OCI-LY7 (cell line): ENCODE results near the gene SNRNP35. TPM values are rescaled to one million over a fixed set of nuclear protein-coding genes. Genes with fewer than 3 reads are reported as not detected.

Experiments
- BruUV-seq: library from RNA; stranded (reverse); fragments of 400-500 nt; replicated peaks from 2 replicates; lab custom pipeline; 2021; lab: Mats Ljungman, UMichigan
- CTCF ChIA-PET: fragments of 300-600 bp; sonication (Branson Sonifier 250); formaldehyde crosslinking; loops from one replicate; lab custom pipeline; 2022; ENCODE audit warnings: antibody characterized with exemption; ENCODE audit not compliant: unreplicated experiment; lab: Charles Lee
- POLR2A ChIA-PET: fragments of 300-600 bp; sonication (Branson Sonifier 250); formaldehyde crosslinking; loops from one replicate; lab custom pipeline; 2022; ENCODE audit warnings: antibody characterized with exemption; lab: Charles Lee
- DNase-seq: peaks from one replicate; pipeline ENCODE4 v3.0.0-alpha.2; 2015; ENCODE audit warnings: low spot score
- H2AFZ ChIP-seq: fragments of 200-600 bp; sonication (generic), shearing (Covaris generic); 2 replicates; pipeline ENCODE4 v1.6.1; 2014; ENCODE audit warnings: mild to moderate bottlenecking, antibody characterized with exemption, low read length, moderate library complexity
- H3K27ac ChIP-seq: fragments of 200-600 bp; sonication (generic); 2 replicates; pipeline ENCODE4 v1.5.1; 2014; ENCODE audit warnings: mixed run types, low read depth, mild to moderate bottlenecking, moderate library complexity, low read length, inconsistent platforms; ENCODE audit not compliant: poor library complexity, severe bottlenecking
- H3K36me3 ChIP-seq: fragments of 200-600 bp; sonication (generic); 2 replicates; pipeline ENCODE4 v1.6.1; 2014; ENCODE audit warnings: mild to moderate bottlenecking, antibody characterized with exemption, low read length, moderate library complexity, mixed read lengths; ENCODE audit not compliant: insufficient read depth
- H3K4me1 ChIP-seq: fragments of 200-600 bp; sonication (generic); 2 replicates; pipeline ENCODE4 v1.5.1; 2014; ENCODE audit warnings: mild to moderate bottlenecking, low read length; ENCODE audit not compliant: insufficient read depth, poor library complexity, severe bottlenecking
- H3K4me2 ChIP-seq: fragments of 200-600 bp; sonication (generic); 2 replicates; pipeline ENCODE4 v1.6.1; 2014; ENCODE audit warnings: mild to moderate bottlenecking, low read length
- H3K4me3 ChIP-seq: fragments of 200-600 bp; sonication (generic); 2 replicates; pipeline ENCODE4 v1.5.1; 2014; ENCODE audit warnings: mild to moderate bottlenecking, low read depth, low read length; ENCODE audit not compliant: poor library complexity, severe bottlenecking
- H3K79me2 ChIP-seq: fragments of 200-600 bp; sonication (generic); 2 replicates; pipeline ENCODE4 v1.6.1; 2016; ENCODE audit warnings: low read depth, mild to moderate bottlenecking, low read length, moderate library complexity, mixed read lengths; ENCODE audit not compliant: insufficient read depth
- H3K9me2 ChIP-seq: fragments of 200-600 bp; sonication (generic); 2 replicates; pipeline ENCODE4 v1.6.1; 2016; ENCODE audit warnings: mild to moderate bottlenecking, low read length, mixed read lengths; ENCODE audit not compliant: insufficient read depth
- H3K9me3 ChIP-seq: fragments of 200-600 bp; sonication (generic); 2 replicates; pipeline ENCODE4 v1.6.1; 2014; ENCODE audit warnings: mild to moderate bottlenecking, mixed run types, low read length, mixed read lengths
- H4K20me1 ChIP-seq: fragments of 200-600 bp; sonication (generic); 2 replicates; pipeline ENCODE4 v1.6.1; 2014; ENCODE audit warnings: mild to moderate bottlenecking, antibody characterized with exemption, low read length, moderate library complexity, mixed read lengths; ENCODE audit not compliant: insufficient read depth
- CTCF ChIP-seq: fragments of 200-600 bp; sonication (generic); conservative IDR thresholded peaks from 2 replicates; pipeline ENCODE4 v1.5.1; 2014; ENCODE audit warnings: mild to moderate bottlenecking, antibody characterized with exemption, low read length, moderate library complexity, mixed read lengths
- EZH2phosphoT487 ChIP-seq: fragments of 200-600 bp; sonication (generic); IDR thresholded peaks from 2 replicates; pipeline ENCODE4 v1.6.1; 2018; ENCODE audit warnings: low read depth, borderline replicate concordance, mild to moderate bottlenecking, mixed run types, antibody characterized with exemption, low read length, moderate library complexity, mixed read lengths
- intact Hi-C: fragments of 100-400 bp; cut with micrococcal nuclease; formaldehyde crosslinking; loops from one replicate; pipeline ENCODE4 v1.10.0; 2022; ENCODE audit not compliant: unreplicated experiment
- total RNA-seq, 2 experiments: library from RNA; depleted of rRNA in 1 of 2; stranded (reverse); fragments of >200 nt in 1 of 2; shearing (Covaris generic) in 1 of 2; gene quantifications; 2 replicates each; pipeline ENCODE4 v1.2.3, GENCODE V29; 2014 to 2022

SNRNP35 gene
- total RNA-seq, 2 experiments from 2014 or later, result 29.3 to 31.3 TPM

DNA sequence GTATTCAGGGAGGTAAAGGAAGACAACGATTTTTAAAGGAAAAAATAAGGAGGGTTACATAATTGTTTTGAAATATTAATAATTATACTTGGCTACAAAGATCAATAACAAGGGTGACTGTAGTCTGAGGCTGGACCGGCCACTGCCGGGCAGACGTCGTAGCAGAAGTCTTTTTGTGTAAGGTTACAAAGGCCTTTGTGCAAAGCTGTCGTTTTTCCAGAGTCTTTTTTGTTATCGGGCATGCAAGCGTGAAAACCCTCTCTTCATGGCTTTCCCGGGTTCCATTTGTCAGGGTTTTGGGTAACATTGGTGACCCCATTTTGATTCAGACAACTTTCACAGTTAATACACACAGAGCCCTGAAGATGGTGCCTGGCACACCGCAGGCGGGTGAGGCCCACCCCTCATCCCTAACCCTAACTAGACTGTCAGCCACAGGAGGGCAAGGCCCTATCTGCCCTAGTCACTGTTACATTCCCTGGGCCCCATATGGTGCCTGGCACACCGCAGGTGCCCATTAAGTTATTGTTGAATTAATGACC is 44.3 kb downstream of the SNRNP35 start:
- no peak overlapping the region for H3K4me2 ChIP-seq
- no peaks in the 10 kb centered on the region for H3K4me1 ChIP-seq
- H3K27ac ChIP-seq, result no peak overlapping the region
- no peaks in the 10 kb centered on the region for H3K36me3 ChIP-seq
- H3K79me2 ChIP-seq, result no peaks in the 10 kb centered on the region
- H4K20me1 ChIP-seq, result no peaks in the 10 kb centered on the region
- no peak for TF ChIP-seq CTCF
- no peak for TF ChIP-seq EZH2phosphoT487
- H3K9me3 ChIP-seq, result no peaks in the 10 kb centered on the region
- no peak for DNase-seq
- H3K4me3 ChIP-seq, result no peak overlapping the region
- no peak overlapping the region for H2AFZ ChIP-seq
- H3K9me2 ChIP-seq, result no peaks in the 10 kb centered on the region
- no TSS peak for BruUV-seq
- intact Hi-C loops, result no loop called here
- POLR2A ChIA-PET, result no interaction called here
- CTCF ChIA-PET, result interaction anchor here (0.6 kb wide), 1 partner anchor 233 kb away, joined by 3 read pairs; no protein-coding TSS in a partner anchor

DNA sequence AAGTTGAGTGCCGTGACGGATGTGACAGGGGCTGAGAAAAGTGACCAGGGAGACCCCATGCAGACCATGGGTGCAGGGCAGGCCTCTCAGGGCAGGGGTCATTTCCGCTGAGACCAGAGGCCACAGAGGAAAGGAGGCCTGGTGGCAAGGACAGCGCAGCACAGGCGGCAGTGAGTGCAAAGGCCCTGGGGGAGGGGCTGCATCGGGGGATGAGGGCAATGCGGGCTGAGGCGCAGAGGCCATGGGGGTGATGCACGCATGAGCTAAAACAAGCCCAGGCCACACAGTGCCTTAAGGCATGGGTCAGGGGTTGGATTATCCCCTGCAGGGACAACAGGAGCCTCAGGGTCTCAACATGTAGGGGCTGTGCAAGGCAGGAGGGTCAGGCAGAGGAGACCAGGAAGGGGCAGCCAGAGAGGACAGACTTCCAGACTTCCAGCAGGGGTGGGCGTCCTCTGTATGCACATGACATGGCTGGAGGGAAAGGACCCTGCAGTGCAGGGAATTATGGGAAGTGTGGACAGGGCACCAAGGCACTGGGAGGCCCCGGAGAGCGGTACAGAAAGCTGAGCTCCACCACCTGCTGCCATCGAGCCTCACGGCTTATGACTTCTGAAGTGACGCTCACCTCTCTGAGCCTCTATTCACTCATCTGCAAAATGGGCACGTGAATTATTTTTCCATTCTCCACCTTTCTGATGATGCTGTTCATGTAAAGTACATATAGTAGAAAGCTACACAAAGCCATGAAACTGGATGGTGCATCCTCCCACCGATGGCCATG is 48.3 kb downstream of the SNRNP35 start:
- Histone ChIP-seq H3K36me3 (no peaks in the 10 kb centered on the region), H3K4me3 (no peak overlapping the region), H4K20me1 (no peaks in the 10 kb centered on the region), H3K4me1 (no peaks in the 10 kb centered on the region), H3K27ac (no peak overlapping the region), H3K79me2 (no peaks in the 10 kb centered on the region), H3K9me2 (no peaks in the 10 kb centered on the region), H3K9me3 (no peaks in the 10 kb centered on the region), H2AFZ (no peak overlapping the region), H3K4me2 (no peak overlapping the region)
- no TSS peak for BruUV-seq
- ChIA-PET POLR2A (no interaction called here), CTCF (no interaction called here)
- no peak for DNase-seq
- intact Hi-C loops, result no loop called here
- no peak for TF ChIP-seq EZH2phosphoT487
- TF ChIP-seq CTCF, result no peak

DNA sequence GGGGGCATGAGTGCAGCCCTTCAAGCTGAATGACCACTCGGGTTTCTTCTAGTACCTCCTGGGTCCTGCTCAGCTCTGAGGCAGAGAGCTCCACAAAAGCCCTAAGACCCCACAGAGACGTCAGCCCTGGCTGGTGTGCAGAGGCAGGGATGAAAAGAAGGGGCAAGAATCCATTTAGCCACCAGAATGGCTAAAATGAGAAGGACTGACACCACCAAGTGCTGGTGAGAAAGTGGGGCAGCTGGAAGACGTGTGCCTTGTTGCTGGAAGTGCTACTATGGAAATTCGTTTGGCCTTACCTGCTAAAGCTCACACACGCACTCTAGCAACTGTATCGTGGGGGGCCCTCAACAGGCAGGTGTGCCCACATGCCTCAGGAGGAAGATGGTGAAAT is 48.9 kb downstream of the SNRNP35 start:
- CTCF ChIA-PET, result no interaction called here
- no peaks in the 10 kb centered on the region for H4K20me1 ChIP-seq
- H3K9me2 ChIP-seq, result no peaks in the 10 kb centered on the region
- BruUV-seq, result no TSS peak
- H3K36me3 ChIP-seq, result no peaks in the 10 kb centered on the region
- POLR2A ChIA-PET, result interaction anchor here (0.6 kb wide), 1 partner anchor 35 kb away, joined by 3 read pairs; no protein-coding TSS in a partner anchor
- no peaks in the 10 kb centered on the region for H3K9me3 ChIP-seq
- TF ChIP-seq CTCF (no peak), EZH2phosphoT487 (no peak)
- intact Hi-C loops, result no loop called here
- no peaks in the 10 kb centered on the region for H3K4me1 ChIP-seq
- no peak overlapping the region for H3K4me2 ChIP-seq
- DNase-seq, result no peak
- H2AFZ ChIP-seq, result no peak overlapping the region
- H3K79me2 ChIP-seq, result no peaks in the 10 kb centered on the region
- H3K4me3 ChIP-seq, result no peak overlapping the region
- no peak overlapping the region for H3K27ac ChIP-seq
